ENCODE data around the gene PPID. TPM values are rescaled to one million over a fixed set of nuclear protein-coding genes. Genes with fewer than 3 reads are reported as not detected.
"Not testable (repeated sequence)": the region's sequence is repeated elsewhere in the genome, so short reads cannot be mapped to it uniquely, and the experiment has no call there.

Gene PPID
- total RNA-seq, 2 experiments from 2014 or later = 70.5 to 74.1 TPM

DNA sequence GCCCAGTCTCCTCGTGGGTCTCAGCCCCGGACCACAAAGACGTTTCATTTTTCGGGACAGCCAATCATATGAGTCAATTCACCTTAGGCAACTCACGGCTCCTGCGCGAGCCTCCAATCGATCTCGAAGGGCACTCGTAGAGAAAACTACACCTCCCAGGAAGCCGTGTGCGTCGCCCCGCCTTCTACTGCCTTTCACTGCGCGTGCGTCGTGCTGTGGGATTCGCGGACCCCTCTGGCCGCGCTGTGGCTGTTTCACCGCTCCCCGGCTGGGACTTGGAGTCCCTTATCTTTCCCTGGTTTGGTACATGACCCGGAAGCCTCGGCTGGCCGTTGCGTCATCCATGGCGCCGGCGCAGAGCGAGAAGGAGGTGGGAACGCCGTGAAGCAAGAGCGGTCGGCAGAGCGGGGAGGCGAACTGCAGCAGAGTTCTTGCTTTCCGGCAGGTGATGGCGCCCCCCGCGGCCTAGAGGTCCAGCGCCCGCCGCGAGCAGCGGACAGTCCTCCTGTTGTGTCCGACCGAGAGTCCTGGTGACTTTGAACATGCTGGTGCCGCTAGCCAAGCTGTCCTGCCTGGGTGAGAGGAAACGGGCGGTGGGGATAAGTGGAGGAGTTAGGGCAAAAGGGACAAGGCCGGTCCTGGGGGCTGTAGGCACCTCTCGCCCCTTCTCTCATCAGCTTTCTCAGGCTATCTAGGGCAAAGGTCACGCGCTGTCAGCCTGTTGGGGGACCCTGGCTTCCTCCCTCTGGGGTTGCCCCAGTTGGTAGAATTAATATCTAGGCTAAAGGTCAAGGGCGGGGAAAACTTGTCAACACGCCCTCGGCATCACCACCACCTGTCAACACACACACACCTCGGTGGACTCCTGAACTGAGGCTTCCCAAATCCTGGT lies 51.0 kb downstream of the PPID start, which contains the start of gene ETFDH:
Gene ETFDH (plus strand): TSS at position 382 of the 892 bp plus-strand sequence. CDS start 161 bp downstream, at position 543.
- POLR2A ChIA-PET = interaction anchor here (0.5 to 1.0 kb wide), 3 partner anchors 52 to 437 kb away, joined by 5 read pairs; no protein-coding TSS in a partner anchor

DNA sequence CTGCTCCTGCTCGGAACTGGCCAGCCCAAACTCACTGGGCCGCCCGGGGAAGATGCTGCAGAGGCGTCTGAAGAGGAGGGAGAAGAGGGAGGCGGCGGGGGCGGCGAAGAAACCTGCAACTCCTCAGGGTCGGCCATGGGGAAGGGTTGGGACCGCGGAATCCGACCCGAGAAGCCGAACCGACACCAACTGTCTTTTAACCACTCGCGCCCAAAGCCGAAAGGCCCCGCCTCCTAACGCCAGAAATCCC lies 51.6 kb downstream of the PPID start, which contains the start of gene C4orf46:
Gene C4orf46 (minus strand): TSS at position 223 of the 250 bp plus-strand sequence. CDS start 86 bp downstream, at position 137.
- CTCF ChIA-PET = no interaction called here
- POLR2A ChIA-PET = interaction anchor here (0.5 to 1.0 kb wide), 3 partner anchors 53 to 438 kb away, joined by 5 read pairs; no protein-coding TSS in a partner anchor

More for the DNA sequence above, 51.0 kb downstream of the PPID start, which contains the start of gene ETFDH:
- CTCF ChIA-PET = interaction anchor here (0.5 kb wide), 1 partner anchor 143 kb away, joined by 3 read pairs; no protein-coding TSS in a partner anchor

DNA sequence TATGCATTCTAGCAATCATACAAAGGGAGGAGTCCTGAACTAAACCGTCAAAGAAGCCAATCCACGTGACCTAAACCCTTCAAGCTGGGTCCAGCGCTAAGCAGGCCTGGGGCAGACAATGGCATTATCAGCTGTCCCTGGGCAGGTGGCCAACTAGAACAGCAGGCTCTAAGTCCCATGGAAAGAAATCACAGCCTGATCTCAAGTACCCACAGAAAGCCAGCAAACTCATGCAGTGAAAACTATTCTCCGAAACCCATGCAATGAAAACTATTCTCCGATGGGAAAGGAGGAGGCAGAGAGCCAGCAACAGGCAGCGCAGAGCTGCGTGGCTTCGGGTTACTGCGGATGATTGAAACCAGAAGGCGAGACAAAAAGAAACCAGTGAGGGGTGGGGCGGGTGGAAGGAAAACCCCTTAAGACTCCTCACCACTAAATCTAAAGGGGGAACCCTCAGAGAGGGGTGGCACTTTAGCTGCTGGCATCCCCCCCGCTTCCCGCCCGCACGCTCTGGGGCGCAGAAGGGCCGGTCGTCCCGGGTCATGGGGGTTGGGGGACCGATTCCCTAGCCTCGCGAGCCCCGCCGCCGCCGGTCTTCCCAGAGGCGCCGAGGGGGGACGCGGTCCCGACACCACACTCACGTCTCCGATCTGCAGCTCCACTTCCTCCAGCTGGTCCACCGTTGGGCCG lies 52.1 kb downstream of the PPID start:
- ChIA-PET CTCF (no interaction called here), POLR2A (interaction anchor here (0.6 to 1.0 kb wide), 3 partner anchors 41 to 438 kb away, joined by 3 to 5 read pairs (median 5); no protein-coding TSS in a partner anchor)

DNA sequence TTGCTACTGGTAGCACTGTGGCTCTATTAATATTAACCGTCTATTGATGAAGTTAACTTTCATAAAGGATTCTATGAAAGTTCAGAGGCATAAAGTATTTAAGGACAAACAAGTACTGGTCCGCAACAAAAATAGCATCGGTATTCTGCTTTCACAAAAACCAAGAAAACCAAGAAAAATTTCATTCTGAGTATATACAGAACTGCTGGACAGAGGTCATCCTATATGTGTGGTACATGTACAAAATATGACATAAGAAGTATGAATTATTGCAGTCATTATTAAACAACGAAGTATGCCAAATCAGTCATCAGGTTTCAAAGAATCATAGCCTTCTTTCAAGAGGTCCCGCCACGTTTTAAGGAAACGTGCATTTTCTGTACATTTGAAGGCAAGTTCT lies 53.9 kb downstream of the PPID start:
- POLR2A ChIA-PET = interaction anchor here (0.6 kb wide), 1 partner anchor 99 kb away, joined by 8 read pairs; no protein-coding TSS in a partner anchor
- CTCF ChIA-PET = interaction anchor here (0.6 kb wide), 1 partner anchor 422 kb away, joined by 3 read pairs; no protein-coding TSS in a partner anchor

DNA sequence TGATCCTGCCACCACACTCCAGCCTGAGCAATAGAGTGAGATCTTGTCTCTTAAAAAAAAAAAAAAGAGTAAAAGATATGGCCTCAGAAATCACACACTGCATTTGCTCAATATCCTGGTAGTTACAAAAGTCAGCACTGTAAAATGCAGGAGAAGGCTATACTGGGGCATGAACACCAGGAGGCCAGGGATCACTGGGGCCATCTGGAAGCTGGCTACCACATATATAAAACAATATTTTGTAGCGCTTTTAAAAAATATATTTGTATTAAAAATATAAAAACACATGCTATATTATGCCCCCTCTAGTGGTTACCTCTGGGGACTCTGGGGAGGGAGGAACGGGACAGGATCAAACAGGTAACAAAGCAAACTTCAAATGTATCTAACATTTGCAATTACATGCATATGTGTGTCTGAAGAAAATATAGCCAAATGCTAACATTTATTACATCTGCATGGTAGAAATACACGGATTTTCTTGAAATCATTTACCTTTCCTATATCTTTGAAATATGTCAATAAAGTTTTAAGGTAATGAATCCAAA lies 55.5 kb downstream of the PPID start:
- CTCF ChIA-PET = interaction anchor here (1.2 kb wide), 1 partner anchor 48 kb away, joined by 3 read pairs; no protein-coding TSS in a partner anchor
- POLR2A ChIA-PET = no interaction called here

DNA sequence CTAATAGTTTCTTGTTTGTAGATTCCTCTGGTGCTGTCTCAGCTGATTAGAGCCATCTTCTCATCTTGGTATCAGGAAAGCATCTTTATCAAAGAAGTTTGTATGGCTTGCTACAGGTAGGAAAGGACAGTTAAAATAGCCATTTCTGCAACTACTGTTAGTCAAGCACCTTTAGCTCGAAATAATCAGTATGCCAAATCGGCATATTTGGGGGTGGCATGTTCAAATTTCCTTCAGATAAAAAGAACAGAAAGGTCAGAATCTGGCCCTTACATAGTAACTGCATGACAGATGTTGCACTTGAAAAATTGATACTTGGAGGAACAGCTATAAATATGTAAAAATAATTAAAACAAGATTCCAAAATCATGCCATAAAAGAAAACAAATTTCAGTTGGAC lies 56.3 kb downstream of the PPID start:
- CTCF ChIA-PET = interaction anchor here (1.2 kb wide), 1 partner anchor 49 kb away, joined by 3 read pairs; no protein-coding TSS in a partner anchor

DNA sequence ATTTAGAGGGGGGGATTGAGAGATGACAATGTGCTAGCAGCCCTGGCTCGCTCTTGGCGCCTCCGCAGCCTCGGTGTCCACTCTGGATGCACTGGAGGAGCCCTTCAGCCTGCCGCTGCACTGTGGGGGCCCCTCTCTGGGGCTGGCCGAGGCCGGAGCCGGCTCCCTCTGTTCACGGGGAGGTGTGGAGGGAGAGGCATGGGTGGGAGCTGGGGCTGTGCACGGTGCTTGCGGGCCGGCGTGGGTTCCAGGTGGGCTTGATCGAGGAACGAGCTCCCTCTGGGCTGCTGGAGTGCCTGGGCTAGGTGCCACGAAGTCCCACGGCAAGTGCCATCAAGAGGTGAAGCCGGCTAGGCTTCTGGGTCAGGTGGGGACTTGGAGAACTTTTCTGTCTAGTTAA lies 58.4 kb downstream of the PPID start:
- ChIA-PET CTCF (no interaction called here), POLR2A (no interaction called here)

More for the DNA sequence above, 56.3 kb downstream of the PPID start:
- POLR2A ChIA-PET = no interaction called here

DNA sequence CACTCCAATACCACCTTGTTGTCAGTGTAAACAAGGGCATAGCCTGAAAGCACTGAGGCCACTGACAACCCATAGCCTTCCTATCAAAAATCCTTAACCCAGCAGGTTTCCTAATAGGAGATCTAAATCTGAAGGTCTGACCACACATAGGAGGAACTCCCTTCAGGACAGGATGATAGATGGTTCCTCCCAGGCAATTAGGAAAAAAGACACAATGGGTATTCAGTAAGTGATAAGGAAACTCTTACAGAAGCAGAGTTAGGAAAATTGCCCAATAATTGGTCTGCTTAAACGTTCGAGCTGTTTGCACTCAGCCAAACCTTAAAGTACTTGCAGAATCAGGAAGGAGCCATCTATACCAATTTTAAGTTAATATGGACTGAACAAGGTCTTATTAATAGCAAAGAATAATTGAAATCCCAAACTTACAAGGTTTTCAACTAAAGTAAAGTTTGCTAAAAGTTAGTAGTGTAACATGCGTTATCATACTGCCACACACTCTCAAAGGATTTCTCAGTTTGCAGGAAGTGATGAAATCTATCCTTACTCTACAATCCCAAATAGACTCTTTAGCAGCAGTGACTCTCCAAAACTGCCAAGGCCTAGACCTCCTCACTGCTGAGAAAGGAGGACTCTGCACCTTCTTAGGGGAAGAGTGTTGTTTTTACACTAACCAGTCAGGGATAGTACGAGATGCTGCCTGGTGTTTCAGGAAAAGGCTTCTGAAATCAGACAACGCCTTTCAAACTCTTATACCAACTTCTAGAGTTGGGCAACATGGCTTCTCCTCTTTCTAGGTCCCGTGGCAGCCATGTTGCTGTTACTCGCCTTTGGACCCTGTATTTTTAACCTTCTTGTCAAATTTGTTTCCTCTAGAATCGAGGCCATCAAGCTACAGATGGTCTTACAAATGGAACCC lies 59.2 kb downstream of the PPID start:
- POLR2A ChIA-PET, CTCF ChIA-PET: not testable (repeated sequence)

DNA sequence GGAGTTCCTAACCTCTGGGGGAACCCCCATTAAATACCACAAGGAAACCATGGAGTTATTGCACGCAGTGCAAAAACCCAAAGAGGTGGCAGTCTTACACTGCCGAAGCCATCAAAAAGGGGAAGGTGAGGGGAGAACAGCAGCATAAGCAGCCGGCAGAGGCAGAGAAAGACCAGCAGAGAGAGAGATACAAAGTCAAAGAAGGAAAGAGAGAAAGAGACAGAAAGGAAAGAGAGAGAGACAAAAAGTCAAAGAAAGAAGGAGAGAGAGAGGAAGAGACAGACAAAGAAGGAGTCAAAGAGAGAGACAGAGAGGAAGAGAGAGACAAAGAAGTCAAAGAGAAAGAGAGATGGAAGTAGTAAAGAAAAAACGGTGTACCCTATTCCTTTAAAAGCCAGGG lies 59.9 kb downstream of the PPID start:
- CTCF ChIA-PET, POLR2A ChIA-PET: not testable (repeated sequence)

Other genes starting within 250 kb of the PPID start
- gene RXFP1, start 201.5 kb downstream of the PPID start, total RNA-seq = not detected
- gene C4orf46, start 51.5 kb downstream of the PPID start, total RNA-seq = 10 to 100 TPM; 20.6 to 21.5 TPM
- 10 to 100 TPM; 23.2 to 26.9 TPM for gene ETFDH, start 51.1 kb downstream of the PPID start, total RNA-seq
- gene FNIP2, start 45.6 kb upstream of the PPID start, total RNA-seq = 10 to 100 TPM; 15.8 to 16.2 TPM